GM21737 (cell line): ENCODE measurements around the gene HS6ST2.

Experiments
- ATAC-seq: cut with Tn5 transposase; IDR thresholded peaks from one replicate; pipeline ENCODE4 v1.9.1; 2021; ENCODE audit warnings: mild to moderate bottlenecking, moderate library complexity; ENCODE audit not compliant: unreplicated experiment

Gene HS6ST2

DNA sequence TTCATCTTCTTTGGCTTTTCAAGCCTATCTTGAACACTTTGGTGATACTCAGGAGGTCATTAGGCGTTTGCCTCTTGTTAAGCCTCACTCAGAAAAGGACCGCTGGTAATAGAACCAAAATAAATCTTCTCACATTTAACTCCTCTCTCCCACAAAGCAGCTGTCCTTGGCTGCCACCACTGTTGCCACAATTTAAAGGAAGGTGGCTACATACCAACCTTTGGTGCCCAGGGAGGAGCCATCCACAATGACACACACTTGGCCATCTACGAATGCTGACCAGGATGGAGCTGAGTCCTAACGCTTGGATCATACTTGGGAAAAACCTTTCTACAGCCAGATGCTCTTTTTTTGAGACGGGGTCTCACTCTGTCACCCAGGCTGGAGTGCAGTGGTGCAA is 210.2 kb downstream of the HS6ST2 start:
- no peak for ATAC-seq

DNA sequence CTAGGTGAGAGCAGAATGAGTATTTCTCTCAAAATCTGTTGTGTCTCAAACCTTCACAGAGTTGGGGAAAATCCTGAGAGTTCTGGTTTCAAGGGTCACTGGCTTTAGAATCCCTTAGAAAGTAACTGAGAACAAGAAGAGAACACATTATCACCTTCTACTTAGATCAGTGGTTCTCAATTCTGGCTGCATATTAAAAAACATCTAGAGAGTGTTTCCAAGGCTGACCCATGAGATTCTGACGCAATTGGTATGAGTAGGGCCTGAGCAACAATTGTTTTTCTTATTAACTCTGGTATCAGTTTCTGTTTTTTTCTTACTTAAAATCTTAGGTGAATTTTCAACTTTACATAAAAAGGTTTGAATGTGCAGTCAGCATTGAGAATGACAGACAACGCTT is 212.8 kb downstream of the HS6ST2 start:
- no peak for ATAC-seq

- ATAC-seq, result no peak
Observed at GRCh38 chrX:132744470-132744869, 214.0 kb downstream of the HS6ST2 start.

GRCh38 chrX:132743086-132743485 is 215.3 kb downstream of the HS6ST2 start:
- ATAC-seq, result no peak

DNA sequence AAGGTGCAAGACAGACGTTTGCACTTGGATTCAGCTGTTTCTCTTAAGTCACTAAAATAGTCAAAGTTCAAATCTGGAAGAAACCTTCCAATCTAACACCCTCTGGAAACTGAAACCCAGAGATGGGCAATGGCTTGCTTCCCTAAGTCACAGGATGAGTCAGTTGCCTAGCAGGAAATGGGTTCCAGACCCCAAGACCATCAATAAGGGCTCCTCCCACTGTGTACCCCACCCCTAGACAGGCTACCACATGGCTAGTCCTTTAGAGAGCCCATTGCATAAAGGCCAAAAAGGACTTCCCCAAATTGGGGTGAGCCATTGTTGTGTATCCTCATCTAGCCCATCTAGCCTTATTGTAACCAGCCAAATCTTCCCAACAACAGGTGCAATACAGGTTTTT is 216.2 kb downstream of the HS6ST2 start:
- ATAC-seq, result no peak

- ATAC-seq, result no peak
Observed at GRCh38 chrX:132741689-132742088, 216.7 kb downstream of the HS6ST2 start.

GRCh38 chrX:132740316-132741123 is 217.9 kb downstream of the HS6ST2 start:
- no peak for ATAC-seq

DNA sequence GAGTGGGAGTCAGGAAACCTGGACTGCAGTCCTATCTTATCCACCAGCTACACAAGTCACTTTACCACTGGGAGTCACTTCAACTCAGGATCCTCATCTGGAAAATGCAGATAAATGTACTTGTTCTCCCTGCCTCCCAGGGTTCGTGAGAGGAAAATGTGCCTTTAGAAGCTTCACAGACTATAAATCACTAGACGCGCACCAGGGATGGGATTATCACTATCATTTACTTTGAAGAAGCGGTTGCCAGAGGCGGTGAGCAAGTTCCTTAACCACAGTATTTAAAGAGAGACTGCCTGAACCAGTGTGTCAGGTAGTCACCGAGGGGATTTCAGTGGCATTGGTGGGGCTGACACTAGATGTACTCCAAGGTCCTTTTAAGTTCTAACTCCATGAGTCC is 219.5 kb downstream of the HS6ST2 start:
- no peak for ATAC-seq

DNA sequence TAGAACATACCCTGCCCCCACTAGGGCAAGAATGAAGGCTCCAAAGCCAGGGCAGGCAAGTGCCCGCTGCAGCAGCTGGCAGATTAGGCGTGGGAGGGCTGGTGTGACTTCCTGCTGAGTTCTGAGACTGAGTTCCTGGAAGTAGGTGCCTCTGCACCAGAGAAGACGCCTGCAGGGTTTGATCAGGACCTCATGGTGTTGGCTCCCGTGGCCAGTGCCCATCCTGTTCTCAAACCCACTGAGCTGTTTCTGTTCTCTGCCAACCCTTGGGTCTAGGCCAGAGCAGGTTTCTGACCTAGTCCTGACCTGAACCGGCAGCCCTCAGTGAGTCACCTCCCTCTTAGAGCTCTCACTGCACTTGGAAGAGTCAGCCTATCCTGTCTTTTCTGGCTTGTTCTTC is 220.7 kb downstream of the HS6ST2 start:
- no peak for ATAC-seq

GRCh38 chrX:132732236-132732635 is 226.2 kb downstream of the HS6ST2 start:
- ATAC-seq, result no peak

GRCh38 chrX:132730726-132731125 is 227.7 kb downstream of the HS6ST2 start:
- no peak for ATAC-seq

GRCh38 chrX:132730266-132730665 is 228.2 kb downstream of the HS6ST2 start:
- no peak for ATAC-seq

GRCh38 chrX:132728296-132728695 is 230.1 kb downstream of the HS6ST2 start:
- no peak for ATAC-seq

DNA sequence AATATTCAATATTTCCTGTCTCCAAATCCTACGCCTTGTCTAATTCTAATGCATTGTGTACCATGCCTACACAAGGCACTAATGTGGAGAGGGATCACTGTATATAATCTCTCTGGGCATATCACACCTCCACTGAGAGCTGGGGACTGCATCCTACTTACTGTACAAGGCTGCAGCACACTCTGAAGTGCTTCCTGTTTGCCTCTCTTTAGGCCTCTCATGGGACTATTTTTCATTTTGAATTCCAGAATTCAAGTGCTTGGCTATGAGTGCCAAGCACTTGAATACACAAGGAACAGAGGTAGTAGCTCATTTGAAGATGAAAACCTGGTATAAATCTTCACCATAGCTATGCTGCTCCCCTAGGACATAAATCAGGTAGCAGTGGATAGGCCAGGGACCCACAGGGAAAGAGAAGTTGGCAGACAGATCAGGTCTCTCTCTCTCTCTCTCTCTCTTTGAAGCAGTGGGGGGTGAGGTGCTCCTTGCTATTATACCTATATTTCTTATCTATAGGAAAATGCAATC is 239.9 kb downstream of the HS6ST2 start:
- ATAC-seq, result no peak

DNA sequence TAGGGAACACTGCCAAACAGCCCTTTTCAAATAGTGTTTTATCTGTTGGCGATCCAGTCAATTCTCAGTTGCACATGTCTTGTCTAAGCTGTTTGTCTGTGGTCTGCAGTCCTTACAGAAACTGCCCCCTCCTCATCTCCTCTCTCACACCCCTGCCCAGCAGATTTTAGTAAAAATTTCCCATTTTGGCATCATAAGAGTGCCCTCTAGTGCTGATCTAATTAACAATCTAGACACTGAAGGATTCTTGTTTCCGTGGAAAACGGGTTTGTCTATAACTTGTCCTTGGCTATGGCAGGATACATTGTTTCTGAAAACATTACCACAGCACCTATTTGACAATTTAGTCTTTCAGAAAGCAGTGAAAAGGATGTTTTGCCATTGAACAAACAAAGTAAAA is 242.4 kb downstream of the HS6ST2 start:
- no peak for ATAC-seq

DNA sequence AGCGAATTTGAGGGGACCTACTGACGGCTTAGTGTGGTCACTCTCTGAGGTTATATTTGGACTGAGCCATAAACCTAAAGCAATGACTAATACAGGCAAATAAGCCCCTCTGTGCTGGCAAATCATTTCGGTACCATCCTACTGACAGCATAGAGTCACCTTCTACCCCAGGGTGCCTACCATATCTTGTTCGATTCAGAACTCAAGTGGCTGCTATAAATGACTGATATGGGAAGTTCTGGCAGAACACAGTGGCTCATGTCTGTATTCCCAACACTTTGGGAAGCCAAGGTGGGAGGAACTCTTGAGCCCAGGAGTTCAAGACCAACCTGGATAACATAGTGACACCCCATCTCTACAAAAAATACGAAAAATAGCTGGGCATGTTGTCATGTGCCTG is 243.5 kb downstream of the HS6ST2 start:
- ATAC-seq, result no peak

DNA sequence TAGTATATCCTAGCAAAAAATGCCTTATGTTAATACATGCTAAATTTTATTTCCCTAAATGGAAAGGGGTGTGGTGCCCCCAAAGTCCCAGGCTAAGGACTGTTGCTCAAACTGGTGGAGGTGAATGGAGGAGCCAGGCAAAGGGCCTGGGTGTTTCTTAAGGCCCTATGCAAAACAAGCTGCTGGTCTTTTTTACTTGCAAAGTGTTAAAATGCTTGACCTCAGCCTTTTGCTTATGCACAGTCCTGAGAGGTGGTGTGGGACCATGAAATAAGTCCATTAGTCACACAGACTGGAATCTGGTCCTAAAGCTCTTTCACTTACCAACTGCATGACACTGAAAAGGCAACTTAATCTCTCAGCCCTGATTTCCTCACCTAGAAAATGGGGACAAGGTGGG is 246.1 kb downstream of the HS6ST2 start:
- ATAC-seq, result no peak

DNA sequence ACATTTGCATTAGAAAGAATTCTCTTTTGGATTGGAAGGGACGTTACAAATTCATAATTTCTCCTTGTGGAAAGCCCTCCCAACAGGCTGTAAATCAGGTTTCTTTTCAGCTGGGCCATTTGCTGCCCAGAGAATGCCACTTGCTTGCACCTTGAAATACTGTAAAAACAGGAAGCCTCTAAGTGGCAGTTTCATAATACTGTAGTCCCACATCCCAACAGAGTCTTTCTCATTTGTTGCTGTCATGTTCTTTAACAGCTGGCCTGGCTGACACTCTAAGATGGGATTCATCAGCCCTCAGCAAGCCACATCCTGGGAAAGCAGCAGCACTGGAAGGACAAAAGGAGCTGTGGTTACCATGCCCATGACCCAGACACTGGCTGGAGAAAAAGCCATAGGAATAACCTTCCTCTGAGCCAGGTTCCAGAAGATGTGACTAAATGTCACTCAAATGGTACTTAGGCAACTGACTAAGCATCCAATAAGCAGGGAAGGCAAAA is 247.7 kb downstream of the HS6ST2 start:
- no peak for ATAC-seq

GRCh38 chrX:132708529-132708928 is 249.9 kb downstream of the HS6ST2 start:
- ATAC-seq, result no peak

DNA sequence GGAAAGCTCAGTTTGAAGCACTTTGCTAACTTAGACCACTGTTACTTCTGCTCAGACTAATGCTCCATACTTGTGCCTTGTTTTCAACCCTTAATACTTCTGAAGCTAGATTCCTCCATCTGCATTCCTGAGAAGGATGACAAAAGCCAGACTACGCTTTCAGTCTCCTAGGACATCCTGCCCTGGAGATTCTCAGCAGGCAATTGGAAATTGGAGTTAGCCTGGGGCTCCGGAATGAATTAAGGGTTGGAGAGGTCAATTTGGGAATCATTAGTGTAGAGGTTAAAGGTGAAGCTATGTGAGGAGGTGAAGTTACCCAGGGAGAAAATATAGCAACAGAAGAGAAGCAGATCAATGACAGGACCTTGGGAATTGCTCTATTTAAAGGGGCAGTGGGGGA is 253.7 kb downstream of the HS6ST2 start:
- no peak for ATAC-seq

DNA sequence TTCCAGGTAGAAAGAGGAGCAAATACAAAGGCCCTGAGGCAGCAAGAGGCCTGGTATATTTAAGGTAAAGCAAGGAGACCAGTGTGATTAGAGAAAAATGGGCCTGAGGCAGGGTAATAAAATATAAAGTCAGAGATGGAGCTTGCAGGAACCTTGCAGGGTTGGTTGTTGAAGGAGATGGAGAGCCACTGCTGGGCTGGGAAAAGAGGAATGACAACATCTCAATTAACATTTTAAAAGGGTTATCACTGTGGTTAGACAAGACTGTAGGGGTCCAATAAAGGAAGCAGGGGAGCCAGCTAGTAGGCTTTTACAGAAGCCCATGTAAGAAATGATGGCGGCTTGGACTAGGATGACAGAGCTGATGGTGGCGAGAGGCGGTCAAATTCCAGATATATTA is 264.0 kb downstream of the HS6ST2 start:
- no peak for ATAC-seq

GRCh38 chrX:132692526-132692925 is 265.9 kb downstream of the HS6ST2 start:
- no peak for ATAC-seq

DNA sequence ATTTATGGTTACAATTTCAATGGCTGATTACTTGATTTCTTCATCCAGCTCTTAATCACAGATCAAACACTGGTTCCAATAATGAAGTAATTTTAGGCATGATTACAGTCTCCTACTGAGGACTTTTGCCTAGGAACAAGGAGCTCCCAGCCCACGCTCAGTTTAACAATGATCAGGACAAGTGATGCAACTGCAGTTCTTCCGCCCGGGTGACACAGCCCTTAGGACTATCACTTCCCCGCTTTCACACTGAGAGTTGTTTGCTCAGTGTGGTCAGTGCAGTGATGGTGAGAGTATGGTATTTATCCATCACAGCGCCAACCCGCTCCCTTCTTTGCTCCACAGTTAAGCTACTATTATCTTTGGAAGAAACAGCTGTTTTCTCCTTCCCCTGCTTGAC is 266.4 kb downstream of the HS6ST2 start:
- ATAC-seq, result no peak
